ENCODE data around the gene TMEM233. TPM values are rescaled to one million over a fixed set of nuclear protein-coding genes. Genes with fewer than 3 reads are reported as not detected.

The TMEM233 gene
- total RNA-seq (2013; cell fraction: nucleolus; rRNA removed) = not detected in 2 replicates
- total RNA-seq (2014; rRNA removed) = not detected in 2 replicates
- not detected in 2 replicates for total RNA-seq (2014; rRNA removed; fragmentation: Illumina TruSeq; extraction: Trizol)
- not detected in 2 replicates for total RNA-seq (2021)
- not detected for polyA plus RNA-seq (2011; ENCODE audit: low read depth)
- not detected in 2 replicates for polyA plus RNA-seq (2011; rRNA removed)
- polyA plus RNA-seq (2011; cell fraction: cytosol; rRNA removed) = not detected in 2 replicates
- not detected in 2 replicates for polyA plus RNA-seq (2011; cell fraction: nucleus; rRNA removed)
- not detected in 2 replicates for polyA plus RNA-seq (2012)
- not detected in 2 replicates for polyA plus RNA-seq (2014; fragmentation: Illumina TruSeq; extraction: Trizol)
- not detected for polyA plus RNA-seq (2014; fragmentation: Nextera tagmentation; extraction: Ambion mirVana)
- polyA plus RNA-seq (2014; rRNA removed) = not detected in 2 replicates
- polyA plus RNA-seq (2016; fragmentation: Nextera tagmentation; extraction: Ambion mirVana) = not detected
- not detected in 2 replicates for polyA minus RNA-seq (2011; rRNA and poly(A)+ RNA removed)
- polyA minus RNA-seq (2011; cell fraction: cytosol; rRNA and poly(A)+ RNA removed) = not detected in 2 replicates
- polyA minus RNA-seq (2011; cell fraction: nucleus; rRNA and poly(A)+ RNA removed) = not detected in 2 replicates
- Bru-seq, nascent RNA = not detected
- not detected for BruChase-seq, experiment 1, labeled RNA remaining after a 6-hour chase
- BruChase-seq, experiment 2, labeled RNA remaining after a 2-hour chase = percentile 2 among the genes with signal in this experiment
- long read RNA-seq, experiment 1 = 0 reads
- long read RNA-seq, experiment 2 = 0 reads

GRCh38 chr12:119593578-119594398, at the start of gene TMEM233:
Gene TMEM233, plus strand, starts transcription at chr12:119593774. Its CDS starts 75 bp downstream, at chr12:119593849.
- intact Hi-C loops (cut with micrococcal nuclease; ENCODE audit: unreplicated experiment) (no loop called here), in situ Hi-C loops (cut with MboI) (no loop called here)
- DNase-seq (ENCODE audit: low read depth, low spot score) (no peak), FAIRE-seq (no peak), ATAC-seq (no peak)
- H3K4me2 ChIP-seq (ENCODE audit: control insufficient read depth, insufficient read depth) = no peak within 1 kb of the TSS
- RAD21 ChIA-PET (ENCODE audit: unreplicated experiment) = no interaction called here
- POLR2A ChIA-PET = no interaction called here
- no TSS peak for BruUV-seq (replicated peaks)
- WGBS (ENCODE audit: insufficient coverage, insufficient replicate concordance, low lambda C conversion rate, missing lambda C conversion rate) = 16% methylated on average over 45 of the region's 48 CpGs
- no peak within 1 kb of the TSS for H3K27ac ChIP-seq (ENCODE audit: control insufficient read depth, insufficient read depth)
- no peak within 1 kb of the TSS for H3K4me3 ChIP-seq
- H3K79me2 ChIP-seq (ENCODE audit: control insufficient read depth, insufficient read depth, low read length) = no peaks in the 10 kb centered on the region
- CTCF ChIA-PET = interaction anchor here (0.8 kb wide), 1 partner anchor 49 kb away, joined by 3 read pairs; no protein-coding TSS in a partner anchor
- SMC1A ChIA-PET (ENCODE audit: uncharacterized antibody, unreplicated experiment) = no interaction called here
- H2AFZ ChIP-seq (ENCODE audit: control insufficient read depth, low read depth, low read length) = no peak within 1 kb of the TSS
- no peaks in the 10 kb centered on the region for H4K20me1 ChIP-seq (ENCODE audit: control insufficient read depth, insufficient read depth)
- peaks cover 0 to 10% of the 10 kb centered on the region in 2 experiments for H3K27me3 ChIP-seq (replicated peaks in 1 of 2; ENCODE audit: control insufficient read depth in 2 of 2, insufficient read depth in 2 of 2, low read length in 1 of 2)
- no peak within 1 kb of the TSS for H3K9ac ChIP-seq (ENCODE audit: control insufficient read depth, insufficient read depth, low read length)
- H3K4me1 ChIP-seq (ENCODE audit: control insufficient read depth, insufficient read depth, low read length) = no peaks in the 10 kb centered on the region
- H3K36me3 ChIP-seq (ENCODE audit: control insufficient read depth in 2 of 2, insufficient read depth in 2 of 2, low read length in 1 of 2) = no peaks in the 10 kb centered on the region
- H3K9me3 ChIP-seq (replicated peaks; ENCODE audit: control insufficient read depth, insufficient read depth, low read length) = no peaks in the 10 kb centered on the region
- TF ChIP-seq ZNF384 (IDR thresholded peaks at IDR 0.05; ENCODE audit: borderline replicate concordance, low read depth, low read length) (no peak), MYC (IDR thresholded peaks at IDR 0.05; ENCODE audit: insufficient read depth, insufficient read length, insufficient replicate concordance, low read length, severe bottlenecking) (no peak), HSF1 (IDR thresholded peaks at IDR 0.05; ENCODE audit: low read depth, low read length) (no peak), NRF1 (conservative IDR thresholded peaks at IDR 0.05; ENCODE audit: low read depth, low read length) (no peak), RFX5 (IDR thresholded peaks at IDR 0.05; ENCODE audit: low read depth, low read length) (no peak), KAT2A (conservative IDR thresholded peaks at IDR 0.05; ENCODE audit: control insufficient read depth, low read depth, low read length) (no peak), FOXK2 (IDR thresholded peaks at IDR 0.05) (no peak), TAF1 (IDR thresholded peaks at IDR 0.05; ENCODE audit: borderline replicate concordance, low read depth, low read length) (no peak), SP1 (IDR thresholded peaks at IDR 0.05; ENCODE audit: low read depth, low read length) (no peak), ZZZ3 (IDR thresholded peaks at IDR 0.05; ENCODE audit: control insufficient read depth, insufficient read length, low read depth) (no peak), STAT3 (IDR thresholded peaks at IDR 0.05; ENCODE audit: low read depth, low read length) (no peak), LARP7 (IDR thresholded peaks at IDR 0.05) (no peak), REST (IDR thresholded peaks at IDR 0.05; ENCODE audit: low read depth, low read length) (no peak), RCOR1 (conservative IDR thresholded peaks at IDR 0.05; ENCODE audit: low read depth, low read length) (no peak), SUPT20H (IDR thresholded peaks at IDR 0.05; ENCODE audit: borderline replicate concordance, control insufficient read depth, low read depth, low read length) (no peak)

Measured in GM12878 (cell line).